HCT116 (cell line): ENCODE measurements around the gene TFF3. TPM values are rescaled to one million over a fixed set of nuclear protein-coding genes. Genes with fewer than 3 reads are reported as not detected.

Experiments used
- ATAC-seq: fragments of 200-7000 bp; cut with Tn5 transposase; 2 replicates; pipeline ENCODE4 v1.9.1; 2020; ENCODE audit warnings: mild to moderate bottlenecking, moderate library complexity
- BruUV-seq: library from RNA; stranded (reverse); fragments of 400-500 nt; replicated peaks from 2 replicates; lab custom pipeline; 2021; lab: Mats Ljungman, UMichigan
- CTCF ChIA-PET: fragments of 300-600 bp; sonication (Branson Sonifier 250); formaldehyde crosslinking; loops from one replicate; lab custom pipeline; 2021; ENCODE audit warnings: antibody characterized with exemption; lab: Charles Lee
- POLR2A ChIA-PET: fragments of 300-600, 350-600 bp; sonication (Branson Sonifier 250); formaldehyde crosslinking; loops from one replicate; lab custom pipeline; 2021; ENCODE audit warnings: antibody characterized with exemption; lab: Charles Lee
- RAD21 ChIA-PET, 2 experiments: fragments of 300-600 bp; sonication (Branson Sonifier 250); formaldehyde crosslinking; loops; one replicate each; lab custom pipeline; 2023; ENCODE audit warnings: low total read pairs in 2 of 2; ENCODE audit not compliant: uncharacterized antibody in 2 of 2, unreplicated experiment in 2 of 2, low non-redundant PET in 1 of 2; lab: Charles Lee
- DNase-seq: peaks from one replicate; pipeline ENCODE4 v3.0.0-alpha.2; 2010; ENCODE audit warnings: low read depth, low spot score
- H2AFZ ChIP-seq: fragments of 200-600 bp; shearing (Covaris generic), sonication (generic); 2 replicates; pipeline ENCODE4 v1.6.1; 2017; ENCODE audit warnings: low read depth, mixed run types, mixed read lengths, antibody characterized with exemption, low read length; ENCODE audit not compliant: poor library complexity, severe bottlenecking
- H3K27ac ChIP-seq: 2 replicates; pipeline ENCODE4 v1.5.1; 2012; ENCODE audit warnings: low read depth, low read length
- H3K27me3 ChIP-seq: fragments of 200-600 bp; sonication (generic); 2 replicates; pipeline ENCODE4 v1.6.1; 2016; ENCODE audit warnings: mixed run types, low read length, mixed read lengths; ENCODE audit not compliant: insufficient read depth
- H3K36me3 ChIP-seq, 2 experiments: fragments of 200-500 bp in 1 of 2; fragments of 200-600 bp in 1 of 2; sonication (Bioruptor generic) in 1 of 2; sonication (generic) in 1 of 2; 2 replicates each; pipeline versions ENCODE4 v1.5.1 to v1.6.1; 2014 to 2016; ENCODE audit warnings: low read length in 2 of 2, inconsistent platforms in 1 of 2, mixed read lengths in 1 of 2, mixed run types in 1 of 2; ENCODE audit not compliant: insufficient read depth in 2 of 2, control insufficient read depth in 1 of 2
- H3K4me1 ChIP-seq, 2 experiments: fragments of 200-600 bp in 1 of 2; sonication (generic) in 1 of 2; 2 replicates each; pipeline versions ENCODE4 v1.5.1 to v1.6.1; 2012 to 2017; ENCODE audit warnings: low read length in 2 of 2, inconsistent platforms in 1 of 2, mild to moderate bottlenecking in 1 of 2, mixed read lengths in 1 of 2, mixed run types in 1 of 2, moderate library complexity in 1 of 2; ENCODE audit not compliant: insufficient read depth in 2 of 2, control insufficient read depth in 1 of 2
- H3K4me2 ChIP-seq: fragments of 200-600 bp; sonication (generic); 2 replicates; pipeline ENCODE4 v1.6.1; 2017; ENCODE audit warnings: mixed run types, low read length, mixed read lengths
- H3K4me3 ChIP-seq, 2 experiments: fragments of 200-600 bp in 1 of 2; sonication (generic) in 1 of 2; replicated peaks in 1 of 2; 2 replicates each; pipeline ENCODE4 v1.5.1; 2011 to 2016; ENCODE audit warnings: low read length in 2 of 2, control low read depth in 1 of 2, low read depth in 1 of 2, mild to moderate bottlenecking in 1 of 2, mixed read lengths in 1 of 2, mixed run types in 1 of 2
- H3K79me2 ChIP-seq: fragments of 200-600 bp; sonication (generic); 2 replicates; pipeline ENCODE4 v1.6.1; 2017; ENCODE audit warnings: mild to moderate bottlenecking, mixed run types, low read length, moderate library complexity, mixed read lengths; ENCODE audit not compliant: insufficient read depth
- H3K9ac ChIP-seq: fragments of 200-600 bp; sonication (generic); 2 replicates; pipeline ENCODE4 v1.6.1; 2016; ENCODE audit warnings: low read length, mixed read lengths
- H3K9me2 ChIP-seq: fragments of 200-600 bp; sonication (generic), shearing (Covaris generic); 2 replicates; pipeline ENCODE4 v1.6.1; 2017; ENCODE audit warnings: mixed run types, mild to moderate bottlenecking, moderate library complexity; ENCODE audit not compliant: insufficient read depth
- H3K9me3 ChIP-seq, 2 experiments: fragments of 200-500 bp in 1 of 2; fragments of 200-600 bp in 1 of 2; sonication (Bioruptor generic) in 1 of 2; sonication (generic) in 1 of 2; 2 replicates each; pipeline ENCODE4 v1.6.1; 2014 to 2017; ENCODE audit warnings: low read length in 2 of 2, mixed read lengths in 2 of 2, inconsistent platforms in 1 of 2, low read depth in 1 of 2, mild to moderate bottlenecking in 1 of 2, mixed run types in 1 of 2, moderate library complexity in 1 of 2; ENCODE audit not compliant: control insufficient read depth in 1 of 2, insufficient read depth in 1 of 2
- H4K20me1 ChIP-seq: fragments of 200-600 bp; sonication (generic), shearing (Covaris generic); 2 replicates; pipeline ENCODE4 v1.6.1; 2017; ENCODE audit warnings: mixed run types, mild to moderate bottlenecking, moderate library complexity; ENCODE audit not compliant: insufficient read depth
- CBX3 ChIP-seq: IDR thresholded peaks from 2 replicates; pipeline ENCODE4 v1.6.1; 2012; ENCODE audit warnings: low read depth
- EGR1 ChIP-seq: IDR thresholded peaks from 2 replicates; pipeline ENCODE4 v1.6.1; 2012; ENCODE audit warnings: low read depth
- ELF1 ChIP-seq: IDR thresholded peaks from 2 replicates; pipeline ENCODE4 v1.6.1; 2012; ENCODE audit warnings: low read depth, borderline replicate concordance
- EZH2phosphoT487 ChIP-seq: fragments of 200-600 bp; IDR thresholded peaks from 2 replicates; pipeline ENCODE4 v1.6.1; 2018; ENCODE audit warnings: antibody characterized with exemption, borderline replicate concordance
- JUND ChIP-seq: IDR thresholded peaks from 2 replicates; pipeline ENCODE4 v1.6.1; 2012
- POLR2A ChIP-seq: IDR thresholded peaks from 2 replicates; pipeline ENCODE4 v1.7.0; 2011; ENCODE audit warnings: borderline replicate concordance; ENCODE audit not compliant: insufficient read depth, insufficient read length; ENCODE audit errors: extremely low read depth
- POLR2AphosphoS5 ChIP-seq: IDR thresholded peaks from 2 replicates; pipeline ENCODE4 v1.6.1; 2011; ENCODE audit warnings: mild to moderate bottlenecking, low read depth, low read length, moderate library complexity
- RAD21 ChIP-seq: IDR thresholded peaks from 2 replicates; pipeline ENCODE4 v1.6.1; 2012; ENCODE audit warnings: low read depth, mild to moderate bottlenecking
- SIN3A ChIP-seq: IDR thresholded peaks from 2 replicates; pipeline ENCODE4 v1.6.1; 2012; ENCODE audit warnings: low read depth
- SRF ChIP-seq: IDR thresholded peaks from 2 replicates; pipeline ENCODE4 v1.6.1; 2012; ENCODE audit warnings: low read depth
- TCF7L2 ChIP-seq: IDR thresholded peaks from 2 replicates; pipeline ENCODE4 v1.7.0; 2011; ENCODE audit warnings: borderline replicate concordance, inconsistent platforms; ENCODE audit not compliant: insufficient read depth, insufficient read length; ENCODE audit errors: extremely low read depth
- ZFX ChIP-seq: fragments of 450-650 bp; IDR thresholded peaks from 2 replicates; pipeline ENCODE4 v1.6.1; 2017
- intact Hi-C: fragments of 100-400 bp; cut with micrococcal nuclease; formaldehyde crosslinking; loops from 2 replicates; pipeline ENCODE4 v1.10.0; 2022
- total RNA-seq: library from RNA; stranded (reverse); gene quantifications from one replicate; pipeline ENCODE4 v1.2.1, GENCODE V29; 2021; ENCODE audit not compliant: unreplicated experiment
- TF ChIP-seq, protein P1 (sequence below): IDR thresholded peaks from 2 replicates; pipeline ENCODE4 v1.6.1; 2012
- TF ChIP-seq, protein P2 (sequence below), 3 experiments: fragments of 200-600 bp in 1 of 3; sonication (generic) in 1 of 3; IDR thresholded peaks in 2 of 3; conservative IDR thresholded peaks in 1 of 3; 2 replicates each; pipeline ENCODE4 v1.5.1; 2012 to 2017; ENCODE audit warnings: low read depth in 2 of 3, low read length in 2 of 3, antibody characterized with exemption in 1 of 3, borderline replicate concordance in 1 of 3, control low read depth in 1 of 3, mild to moderate bottlenecking in 1 of 3, mixed read lengths in 1 of 3, mixed run types in 1 of 3, moderate library complexity in 1 of 3; ENCODE audit not compliant: insufficient read depth in 1 of 3
- TF ChIP-seq, protein P3 (sequence below): IDR thresholded peaks from 2 replicates; pipeline ENCODE4 v1.6.1; 2012

The TFF3 gene
- total RNA-seq, 1 experiment from 2014 or later: 0.22 TPM

DNA sequence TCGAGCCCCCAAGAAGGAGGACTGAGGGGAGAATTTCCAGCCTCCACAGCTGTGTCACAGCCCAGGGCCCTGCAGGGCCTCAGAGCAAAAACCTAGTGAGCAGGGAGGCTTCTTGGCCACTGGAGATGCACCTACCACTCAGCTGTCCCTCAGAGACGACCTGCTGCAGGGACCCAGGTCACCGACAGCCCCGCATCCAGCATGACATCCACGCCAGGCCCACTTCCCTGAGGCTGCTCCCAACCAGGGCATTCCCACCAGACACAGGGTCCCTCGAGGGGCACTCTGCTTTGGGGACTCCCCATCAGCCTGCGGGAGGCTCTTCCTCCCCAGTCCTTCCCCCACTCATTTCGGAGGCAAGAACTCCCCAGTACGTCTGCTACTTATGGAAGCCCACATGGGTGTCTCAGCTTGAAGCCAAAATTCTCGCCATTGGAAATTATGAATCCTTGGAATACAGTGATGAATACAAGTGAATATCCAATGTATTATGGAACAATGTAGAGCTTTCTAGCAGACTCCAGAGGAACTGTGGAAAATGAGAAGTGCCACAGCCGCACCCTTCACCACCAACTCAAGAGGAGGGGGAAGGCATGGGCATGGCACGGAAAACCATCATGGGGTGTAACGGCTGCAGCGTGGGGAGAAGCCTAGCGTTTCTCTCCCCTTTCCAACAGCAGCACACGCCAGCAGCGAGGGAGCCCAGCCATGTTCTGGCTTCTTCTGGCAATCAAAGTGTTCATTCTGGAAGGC lies 6.9 kb downstream of the TFF3 start:
- Histone ChIP-seq H3K27ac (no peak overlapping the region), H3K9me2 (no peaks in the 10 kb centered on the region), H3K27me3 (no peaks in the 10 kb centered on the region), H3K4me1 (peaks cover 0 to 5% of the 10 kb centered on the region in 2 experiments; a peak in 1 of 4 replicates), H3K36me3 (no peaks in the 10 kb centered on the region), H3K9me3 (no peaks in the 10 kb centered on the region), H2AFZ (no peak overlapping the region), H3K4me3 (no peak overlapping the region), H3K79me2 (no peaks in the 10 kb centered on the region), H3K9ac (no peak overlapping the region), H3K4me2 (no peak overlapping the region), H4K20me1 (no peaks in the 10 kb centered on the region)
- CTCF ChIA-PET: interaction anchor here (1.7 kb wide), 1 partner anchor 52 kb away, joined by 5 read pairs; no protein-coding TSS in a partner anchor
- TF ChIP-seq EZH2phosphoT487 (no peak), ZFX (no peak), POLR2AphosphoS5 (no peak), CBX3 (no peak), JUND (no peak), POLR2A (no peak), ELF1 (no peak)
- TF ChIP-seq, protein P1, sequence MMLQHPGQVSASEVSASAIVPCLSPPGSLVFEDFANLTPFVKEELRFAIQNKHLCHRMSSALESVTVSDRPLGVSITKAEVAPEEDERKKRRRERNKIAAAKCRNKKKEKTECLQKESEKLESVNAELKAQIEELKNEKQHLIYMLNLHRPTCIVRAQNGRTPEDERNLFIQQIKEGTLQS: no peak
- POLR2A ChIA-PET: no interaction called here
- DNase-seq: no peak
- intact Hi-C loops: no loop called here
- no peak for ATAC-seq
- no TSS peak for BruUV-seq
- RAD21 ChIA-PET: no interaction called here

DNA sequence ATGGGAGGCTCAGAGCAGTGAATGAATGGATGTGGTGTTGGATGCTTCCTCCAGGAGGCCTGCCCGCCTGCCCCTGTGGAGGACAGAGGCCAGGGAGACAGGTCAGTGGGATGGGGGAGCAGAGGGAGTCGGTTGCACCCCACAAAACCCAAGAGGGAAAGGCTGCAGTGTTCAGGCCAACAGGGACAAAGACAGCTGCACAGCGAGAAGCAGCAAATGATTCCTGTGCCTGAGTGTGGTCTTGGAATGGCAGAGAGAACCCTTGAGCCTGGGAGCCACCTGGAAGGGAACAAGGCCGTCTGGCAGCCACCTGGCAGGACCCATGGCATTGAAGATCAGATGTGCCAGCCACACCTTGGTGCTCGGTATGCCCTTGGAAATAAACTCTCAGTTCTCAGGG lies 8.1 kb downstream of the TFF3 start:
- H2AFZ ChIP-seq: no peak overlapping the region
- no peak overlapping the region for H3K4me2 ChIP-seq
- H3K9ac ChIP-seq: no peak overlapping the region
- no peak for ATAC-seq
- peaks cover 0 to 5% of the 10 kb centered on the region in 2 experiments; a peak in 1 of 4 replicates for H3K4me1 ChIP-seq
- CTCF ChIA-PET: no interaction called here
- BruUV-seq: no TSS peak
- H3K9me3 ChIP-seq: no peaks in the 10 kb centered on the region
- intact Hi-C loops: no loop called here
- no peaks in the 10 kb centered on the region for H3K9me2 ChIP-seq
- H4K20me1 ChIP-seq: no peaks in the 10 kb centered on the region
- no peaks in the 10 kb centered on the region for H3K79me2 ChIP-seq
- H3K36me3 ChIP-seq: no peaks in the 10 kb centered on the region
- RAD21 ChIA-PET: no interaction called here
- H3K27me3 ChIP-seq: no peaks in the 10 kb centered on the region
- H3K4me3 ChIP-seq: no peak overlapping the region
- DNase-seq: no peak
- no peak overlapping the region for H3K27ac ChIP-seq
- POLR2A ChIA-PET: no interaction called here
- TF ChIP-seq TCF7L2 (no peak), SIN3A (no peak), SRF (no peak), CBX3 (no peak), ELF1 (no peak), RAD21 (no peak), EGR1 (no peak), ZFX (no peak)
- TF ChIP-seq, protein P2, sequence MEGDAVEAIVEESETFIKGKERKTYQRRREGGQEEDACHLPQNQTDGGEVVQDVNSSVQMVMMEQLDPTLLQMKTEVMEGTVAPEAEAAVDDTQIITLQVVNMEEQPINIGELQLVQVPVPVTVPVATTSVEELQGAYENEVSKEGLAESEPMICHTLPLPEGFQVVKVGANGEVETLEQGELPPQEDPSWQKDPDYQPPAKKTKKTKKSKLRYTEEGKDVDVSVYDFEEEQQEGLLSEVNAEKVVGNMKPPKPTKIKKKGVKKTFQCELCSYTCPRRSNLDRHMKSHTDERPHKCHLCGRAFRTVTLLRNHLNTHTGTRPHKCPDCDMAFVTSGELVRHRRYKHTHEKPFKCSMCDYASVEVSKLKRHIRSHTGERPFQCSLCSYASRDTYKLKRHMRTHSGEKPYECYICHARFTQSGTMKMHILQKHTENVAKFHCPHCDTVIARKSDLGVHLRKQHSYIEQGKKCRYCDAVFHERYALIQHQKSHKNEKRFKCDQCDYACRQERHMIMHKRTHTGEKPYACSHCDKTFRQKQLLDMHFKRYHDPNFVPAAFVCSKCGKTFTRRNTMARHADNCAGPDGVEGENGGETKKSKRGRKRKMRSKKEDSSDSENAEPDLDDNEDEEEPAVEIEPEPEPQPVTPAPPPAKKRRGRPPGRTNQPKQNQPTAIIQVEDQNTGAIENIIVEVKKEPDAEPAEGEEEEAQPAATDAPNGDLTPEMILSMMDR (IDR thresholded peaks at IDR 0.05 in 2 of 3, conservative IDR thresholded peaks at IDR 0.05 in 1 of 3; ENCODE audit: borderline replicate concordance in 1 of 3, insufficient read depth in 1 of 3, low read depth in 2 of 3, low read length in 2 of 3): no peak
- TF ChIP-seq, protein P3, sequence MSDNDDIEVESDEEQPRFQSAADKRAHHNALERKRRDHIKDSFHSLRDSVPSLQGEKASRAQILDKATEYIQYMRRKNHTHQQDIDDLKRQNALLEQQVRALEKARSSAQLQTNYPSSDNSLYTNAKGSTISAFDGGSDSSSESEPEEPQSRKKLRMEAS: no peak
